ENCODE data around the gene IER5L.

IER5L gene

GRCh38 chr9:129182625-129183494 is 4.8 kb upstream of the IER5L start:
- FAIRE-seq (no peak), DNase-seq (ENCODE audit: insufficient read length, low spot score) (no peak)

GRCh38 chr9:129182122-129182521 is 4.1 kb upstream of the IER5L start:
- FAIRE-seq (no peak), DNase-seq (ENCODE audit: insufficient read length, low spot score) (no peak)

- DNase-seq (ENCODE audit: insufficient read length, low spot score) (no peak), FAIRE-seq (no peak)
Measured at GRCh38 chr9:129181246-129181645, 3.2 kb upstream of the IER5L start.

GRCh38 chr9:129178568-129179382 is 714 bp upstream of the IER5L start:
- FAIRE-seq, result no peak
- DNase-seq (ENCODE audit: insufficient read length, low spot score), result no peak

- FAIRE-seq (no peak), DNase-seq (ENCODE audit: insufficient read length, low spot score) (no peak)
Measured at GRCh38 chr9:129177443-129177790, 644 bp downstream of the IER5L start.

- FAIRE-seq (no peak), DNase-seq (ENCODE audit: insufficient read length, low spot score) (no peak)
Measured at GRCh38 chr9:129176701-129177442, 1.2 kb downstream of the IER5L start.

- FAIRE-seq (no peak), DNase-seq (ENCODE audit: insufficient read length, low spot score) (peak; percentile 83)
Measured at GRCh38 chr9:129175825-129176633, 2.0 kb downstream of the IER5L start.

- FAIRE-seq, result no peak
- no peak for DNase-seq (ENCODE audit: insufficient read length, low spot score)
Measured at GRCh38 chr9:129175515-129175824, 2.6 kb downstream of the IER5L start.

- DNase-seq (ENCODE audit: insufficient read length, low spot score), result peak; percentile 68
Measured at GRCh38 chr9:129174724-129175514, 3.1 kb downstream of the IER5L start.

GRCh38 chr9:129174102-129174723 is 3.8 kb downstream of the IER5L start:
- DNase-seq (ENCODE audit: insufficient read length, low spot score) (peak; percentile 80), FAIRE-seq (peak; percentile 40)

More at GRCh38 chr9:129174724-129175514, 3.1 kb downstream of the IER5L start:
- no peak for FAIRE-seq

GRCh38 chr9:129173296-129174101 is 4.6 kb downstream of the IER5L start:
- DNase-seq (ENCODE audit: insufficient read length, low spot score), result no peak
- no peak for FAIRE-seq

GRCh38 chr9:129172816-129173215 is 5.2 kb downstream of the IER5L start:
- no peak for FAIRE-seq
- DNase-seq (ENCODE audit: insufficient read length, low spot score), result no peak

GRCh38 chr9:129171993-129172751 is 5.9 kb downstream of the IER5L start:
- DNase-seq (ENCODE audit: insufficient read length, low spot score) (no peak), FAIRE-seq (no peak)

- DNase-seq (ENCODE audit: insufficient read length, low spot score), result no peak
- FAIRE-seq, result no peak
Measured at GRCh38 chr9:129170229-129170628, 7.8 kb downstream of the IER5L start.

GRCh38 chr9:129166623-129167557 is 11.2 kb downstream of the IER5L start:
- no peak for FAIRE-seq
- DNase-seq (ENCODE audit: insufficient read length, low spot score), result peak; percentile 77

GRCh38 chr9:129165198-129165597 is 12.9 kb downstream of the IER5L start:
- no peak for FAIRE-seq
- DNase-seq (ENCODE audit: insufficient read length, low spot score), result no peak

All from HTR-8/SVneo (cell line).